Testis (tissue), 3 donors: Measurements from ENCODE around the gene TRIO. TPM values are rescaled to one million over a fixed set of nuclear protein-coding genes. Genes with fewer than 3 reads are reported as not detected.

ENCODE experiments used
- DNase-seq: peaks from one replicate; pipeline ENCODE4 v3.0.0-alpha.2; 2019
- H3K27ac ChIP-seq, 2 donors: fragments of 200-600 bp; sonication (generic); one replicate each; pipeline ENCODE4 v1.5.1; 2019
- H3K27me3 ChIP-seq: fragments of 200-600 bp; sonication (generic); one replicate; pipeline ENCODE4 v1.5.1; 2019
- H3K36me3 ChIP-seq: fragments of 200-600 bp; sonication (generic); one replicate; pipeline ENCODE4 v1.5.1; 2017; ENCODE audit warnings: low read depth; ENCODE audit errors: missing control alignments
- H3K4me1 ChIP-seq: fragments of 200-600 bp; sonication (generic); one replicate; pipeline ENCODE4 v1.5.1; 2019
- H3K4me3 ChIP-seq, 2 donors: fragments of 200-600 bp; sonication (generic); one replicate each; pipeline ENCODE4 v1.5.1; 2017 to 2019
- H3K9me3 ChIP-seq: fragments of 200-600 bp; sonication (generic); one replicate; pipeline ENCODE4 v1.5.1; 2017
- POLR2A ChIP-seq: fragments of 450-650 bp; IDR thresholded peaks from one replicate; pipeline ENCODE4 v1.6.1; 2017; ENCODE audit warnings: antibody characterized with exemption, mild to moderate bottlenecking, moderate library complexity
- WGBS, 2 donors: methylation state at CpG; one replicate each; pipeline ENCODE4 v1.1.5; 2018; 5-methylcytosine and 5-hydroxymethylcytosine counted together
- intact Hi-C: fragments of 100-400 bp; cut with DNase I; formaldehyde crosslinking; loops from one replicate; pipeline ENCODE4 v1.15.1; 2023; ENCODE audit warnings: low total_unique reads
- polyA plus RNA-seq: library from polyadenylated mRNA; stranded (reverse); fragments of 350-450 nt; fragmentation: Illumina TruSeq; extraction: RNeasy Lipid Tissue Mini Kit (QIAGEN cat#74804); gene quantifications from one replicate; pipeline ENCODE4 v1.2.3, GENCODE V29; 2014; ENCODE audit warnings: low read depth, low replicate concordance; ENCODE audit not compliant: insufficient read depth
- total RNA-seq, 2 donors: library from RNA; depleted of rRNA; stranded (reverse); fragments of >200 nt; gene quantifications; one replicate each; pipeline ENCODE4 v1.2.3, GENCODE V29; 2016
- TF ChIP-seq, protein P1 (sequence below), 3 experiments: fragments of 450-650 bp in 2 of 3; fragments of 200-600 bp in 1 of 3; sonication (generic) in 1 of 3; IDR thresholded peaks; one replicate each; pipeline ENCODE4 v1.5.1; 2016 to 2019; ENCODE audit warnings: antibody characterized with exemption in 3 of 3, mild to moderate bottlenecking in 2 of 3, moderate library complexity in 1 of 3

Gene TRIO
- total and polyA plus RNA-seq, 3 donors from 2014 or later, result 47.2 to 295 (median 249) TPM

DNA sequence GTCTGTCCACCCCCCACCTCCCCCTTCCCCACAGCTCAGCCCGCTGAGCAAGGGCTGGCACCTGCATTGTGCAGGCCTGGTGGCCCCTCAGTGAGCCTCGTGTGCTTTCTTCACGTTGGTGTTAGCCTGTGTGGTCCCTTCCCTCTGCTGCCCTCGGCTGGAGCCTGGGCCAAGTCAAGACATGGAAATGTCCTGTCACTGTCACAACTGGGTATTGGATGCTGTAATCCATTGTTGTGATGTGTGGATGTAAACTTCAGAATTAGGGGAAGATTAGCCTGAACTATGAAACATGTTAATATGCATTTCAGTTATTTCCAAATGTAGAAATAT, 103.9 kb downstream of the TRIO start:
- intact Hi-C loops, result no loop called here
- H3K9me3 ChIP-seq, result no peaks in the 10 kb centered on the region
- DNase-seq, result no peak
- TF ChIP-seq POLR2A, result no peak
- TF ChIP-seq, protein P1, sequence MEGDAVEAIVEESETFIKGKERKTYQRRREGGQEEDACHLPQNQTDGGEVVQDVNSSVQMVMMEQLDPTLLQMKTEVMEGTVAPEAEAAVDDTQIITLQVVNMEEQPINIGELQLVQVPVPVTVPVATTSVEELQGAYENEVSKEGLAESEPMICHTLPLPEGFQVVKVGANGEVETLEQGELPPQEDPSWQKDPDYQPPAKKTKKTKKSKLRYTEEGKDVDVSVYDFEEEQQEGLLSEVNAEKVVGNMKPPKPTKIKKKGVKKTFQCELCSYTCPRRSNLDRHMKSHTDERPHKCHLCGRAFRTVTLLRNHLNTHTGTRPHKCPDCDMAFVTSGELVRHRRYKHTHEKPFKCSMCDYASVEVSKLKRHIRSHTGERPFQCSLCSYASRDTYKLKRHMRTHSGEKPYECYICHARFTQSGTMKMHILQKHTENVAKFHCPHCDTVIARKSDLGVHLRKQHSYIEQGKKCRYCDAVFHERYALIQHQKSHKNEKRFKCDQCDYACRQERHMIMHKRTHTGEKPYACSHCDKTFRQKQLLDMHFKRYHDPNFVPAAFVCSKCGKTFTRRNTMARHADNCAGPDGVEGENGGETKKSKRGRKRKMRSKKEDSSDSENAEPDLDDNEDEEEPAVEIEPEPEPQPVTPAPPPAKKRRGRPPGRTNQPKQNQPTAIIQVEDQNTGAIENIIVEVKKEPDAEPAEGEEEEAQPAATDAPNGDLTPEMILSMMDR (IDR thresholded peaks at IDR 0.05), result no peak
- H3K36me3 ChIP-seq, result no peaks in the 10 kb centered on the region
- H3K27ac ChIP-seq, result no peak overlapping the region
- no peak overlapping the region for H3K4me3 ChIP-seq
- WGBS, 2 donors, result 63 to 70% methylated on average over 2 to 4 of the region's 4 CpGs
- H3K4me1 ChIP-seq, result peaks cover 10% of the 10 kb centered on the region
- no peaks in the 10 kb centered on the region for H3K27me3 ChIP-seq

DNA sequence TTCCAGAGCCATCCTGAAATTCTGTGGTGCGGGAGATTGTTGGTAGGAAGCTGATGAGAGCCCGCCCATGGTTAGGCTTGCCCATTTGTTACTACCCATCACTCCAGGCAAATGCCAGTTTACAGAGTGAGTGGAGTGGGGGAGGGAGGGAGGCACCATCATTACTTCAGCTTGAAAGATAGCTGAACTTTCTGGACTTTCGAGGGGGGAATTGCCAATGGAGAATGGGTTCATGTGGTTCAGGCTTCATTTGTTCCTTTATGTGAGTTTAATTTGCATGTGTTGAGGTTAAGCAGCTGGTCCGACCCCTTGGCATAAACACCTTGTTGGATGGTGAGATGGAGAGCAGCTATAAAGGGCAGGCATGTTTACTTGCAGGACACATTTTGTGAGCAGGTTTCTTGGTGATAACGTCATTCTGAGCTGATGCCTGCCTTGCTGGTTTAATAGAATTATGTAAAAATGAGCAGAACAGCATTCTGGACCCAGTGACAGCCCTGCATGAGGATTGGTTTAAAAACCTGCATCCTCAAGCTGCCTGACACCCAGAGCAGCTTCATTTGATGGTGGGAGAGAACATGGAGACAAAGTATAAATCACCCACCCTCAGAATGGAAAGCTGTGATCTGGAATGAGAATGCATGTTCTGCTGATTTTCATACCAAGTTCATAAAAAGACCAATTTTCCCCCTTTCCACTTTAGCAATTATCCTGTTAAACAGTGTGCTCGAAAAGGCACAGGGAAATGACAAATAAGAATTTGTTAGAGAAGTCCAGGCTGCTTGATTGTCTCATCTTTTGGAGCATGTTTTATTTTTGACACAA, 106.3 kb downstream of the TRIO start:
- intact Hi-C loops, result loop anchor here (10.0 kb wide), 1 partner anchor 255 kb away; no protein-coding TSS in a partner anchor
- H3K9me3 ChIP-seq, result no peaks in the 10 kb centered on the region
- H3K27me3 ChIP-seq, result no peaks in the 10 kb centered on the region
- peaks cover 10% of the 10 kb centered on the region for H3K4me1 ChIP-seq
- 72 to 77% methylated on average over 6 of the region's 6 CpGs for WGBS, 2 donors
- TF ChIP-seq, protein P1 (IDR thresholded peaks at IDR 0.05), result no peak
- no peak for TF ChIP-seq POLR2A
- no peak for DNase-seq
- no peaks in the 10 kb centered on the region for H3K36me3 ChIP-seq
- no peak overlapping the region for H3K4me3 ChIP-seq
- H3K27ac ChIP-seq, result no peak overlapping the region

DNA sequence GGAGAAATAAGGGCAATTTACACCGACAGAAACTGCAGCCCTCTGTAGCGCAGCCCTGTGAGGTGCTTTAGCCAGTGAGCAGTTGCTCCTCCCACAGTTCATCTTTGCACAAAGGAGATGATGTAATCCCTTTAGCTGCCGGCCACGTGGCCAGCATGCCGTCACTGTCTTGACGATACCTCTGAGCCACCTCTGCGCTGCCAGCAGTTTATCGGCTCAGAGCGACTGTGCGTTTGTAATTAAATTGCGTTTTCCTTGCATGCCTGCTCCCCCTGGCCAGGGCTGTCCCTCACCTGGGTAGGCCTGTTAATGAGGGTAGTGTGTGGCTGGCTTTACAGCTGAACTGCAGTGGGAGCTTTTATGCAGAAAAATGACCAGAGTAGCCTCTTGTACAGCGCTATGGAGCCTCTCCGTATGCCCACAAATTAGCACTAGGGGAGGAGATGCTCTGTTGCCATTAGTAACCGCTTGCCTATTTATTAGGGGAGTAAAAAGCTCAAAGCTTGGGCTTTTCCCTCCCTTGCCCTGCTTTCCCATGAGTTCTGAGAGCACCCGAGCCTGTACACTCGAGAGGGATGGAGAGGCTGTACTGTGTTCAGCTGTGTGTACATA, 107.0 kb downstream of the TRIO start:
- peaks cover 10% of the 10 kb centered on the region for H3K4me1 ChIP-seq
- intact Hi-C loops, result loop anchor here (10.0 kb wide), 1 partner anchor 255 kb away; no protein-coding TSS in a partner anchor
- peak overlapping the region in 1 of 2 donors; percentile 44 for H3K27ac ChIP-seq
- H3K36me3 ChIP-seq, result no peaks in the 10 kb centered on the region
- 33 to 49% methylated on average over 16 of the region's 16 CpGs for WGBS, 2 donors
- no peak overlapping the region for H3K4me3 ChIP-seq
- H3K9me3 ChIP-seq, result no peaks in the 10 kb centered on the region
- DNase-seq, result peak; percentile 91
- no peaks in the 10 kb centered on the region for H3K27me3 ChIP-seq
- TF ChIP-seq, protein P1 (IDR thresholded peaks at IDR 0.05), result no peak

- Histone ChIP-seq H3K27ac (peak overlapping the region in 1 of 2 donors; percentile 44), H3K27me3 (no peaks in the 10 kb centered on the region), H3K4me1 (peaks cover 10% of the 10 kb centered on the region), H3K9me3 (no peaks in the 10 kb centered on the region), H3K36me3 (no peaks in the 10 kb centered on the region), H3K4me3 (no peak overlapping the region)
- no peak for DNase-seq
- 79 to 81% methylated on average over 9 to 11 of the region's 11 CpGs for WGBS, 2 donors
- intact Hi-C loops, result loop anchor here (10.0 kb wide), 1 partner anchor 256 kb away; no protein-coding TSS in a partner anchor
- TF ChIP-seq POLR2A, result no peak
- TF ChIP-seq, protein P1 (IDR thresholded peaks at IDR 0.05), result no peak
Measured at GRCh38 chr5:14250748-14251701, 107.9 kb downstream of the TRIO start.
